ENCODE results near the gene XYLT1. TPM values are rescaled to one million over a fixed set of nuclear protein-coding genes. Genes with fewer than 3 reads are reported as not detected.
"Not testable (repeated sequence)": the region's sequence is repeated elsewhere in the genome, so short reads cannot be mapped to it uniquely, and the experiment has no call there.

Gene XYLT1
- total RNA-seq, 2 donors from 2014 or later: 32.4 to 33.1 TPM

- intact Hi-C loops (cut with DNase I): loop anchor here in 1 of 2 donors (10.0 kb wide), 1 partner anchor 113 kb away; no protein-coding TSS in a partner anchor
- DNase-seq (ENCODE audit: low spot score): peak; percentile 60
Measured at GRCh38 chr16:17351441-17352035, 119.2 kb downstream of the XYLT1 start.

GRCh38 chr16:17350207-17350606 lies 120.6 kb downstream of the XYLT1 start:
- peak; percentile 80 for DNase-seq (ENCODE audit: low spot score)

GRCh38 chr16:17348826-17349225 lies 121.9 kb downstream of the XYLT1 start:
- intact Hi-C loops (cut with DNase I): loop anchor here in 1 of 2 donors (10.0 kb wide), 1 partner anchor 116 kb away; no protein-coding TSS in a partner anchor
- peak; percentile 64 for DNase-seq (ENCODE audit: low spot score)

More at GRCh38 chr16:17350207-17350606, 120.6 kb downstream of the XYLT1 start:
- intact Hi-C loops (cut with DNase I): loop anchor here in 1 of 2 donors (10.0 kb wide), 1 partner anchor 115 kb away; no protein-coding TSS in a partner anchor

GRCh38 chr16:17348042-17348783 lies 122.5 kb downstream of the XYLT1 start:
- intact Hi-C loops (cut with DNase I): loop anchor here in 1 of 2 donors (10.0 kb wide), 1 partner anchor 117 kb away; no protein-coding TSS in a partner anchor
- peak; percentile 38 for DNase-seq (ENCODE audit: low spot score)

- peak; percentile 63 for DNase-seq (ENCODE audit: low spot score)
- intact Hi-C loops (cut with DNase I): loop anchor here in 1 of 2 donors (10.0 kb wide), 1 partner anchor 117 kb away; no protein-coding TSS in a partner anchor
Measured at GRCh38 chr16:17347624-17348023, 123.1 kb downstream of the XYLT1 start.

GRCh38 chr16:17346621-17347569 lies 123.9 kb downstream of the XYLT1 start:
- intact Hi-C loops (cut with DNase I): loop anchor here in 1 of 2 donors (10.0 kb wide), 1 partner anchor 118 kb away; no protein-coding TSS in a partner anchor
- no peak for DNase-seq (ENCODE audit: low spot score)

- peak; percentile 87 for DNase-seq (ENCODE audit: low spot score)
- intact Hi-C loops (cut with DNase I): loop anchor here in 1 of 2 donors (10.0 kb wide), 1 partner anchor 120 kb away; no protein-coding TSS in a partner anchor
Measured at GRCh38 chr16:17345043-17345442, 125.7 kb downstream of the XYLT1 start.

GRCh38 chr16:17343728-17344127 lies 127.0 kb downstream of the XYLT1 start:
- DNase-seq (ENCODE audit: low spot score): no peak
- intact Hi-C loops (cut with DNase I): loop anchor here in 1 of 2 donors (10.0 kb wide), 1 partner anchor 121 kb away; no protein-coding TSS in a partner anchor

- intact Hi-C loops (cut with DNase I): loop anchor here in 1 of 2 donors (10.0 kb wide), 1 partner anchor 122 kb away; no protein-coding TSS in a partner anchor
- DNase-seq (ENCODE audit: low spot score): no peak
Measured at GRCh38 chr16:17343028-17343427, 127.7 kb downstream of the XYLT1 start.

- intact Hi-C loops (cut with DNase I): loop anchor here in 1 of 2 donors (10.0 kb wide), 1 partner anchor 123 kb away; no protein-coding TSS in a partner anchor
- no peak for DNase-seq (ENCODE audit: low spot score)
Measured at GRCh38 chr16:17342031-17342430, 128.7 kb downstream of the XYLT1 start.

- intact Hi-C loops (cut with DNase I): loop anchor here in 1 of 2 donors (10.0 kb wide), 1 partner anchor 124 kb away; no protein-coding TSS in a partner anchor
- no peak for DNase-seq (ENCODE audit: low spot score)
Measured at GRCh38 chr16:17340804-17341203, 130.0 kb downstream of the XYLT1 start.

- intact Hi-C loops (cut with DNase I): loop anchor here in 1 of 2 donors (10.0 kb wide), 1 partner anchor 125 kb away; no protein-coding TSS in a partner anchor
- DNase-seq (ENCODE audit: low spot score): no peak
Measured at GRCh38 chr16:17339764-17340541, 130.8 kb downstream of the XYLT1 start.

- intact Hi-C loops (cut with DNase I): no loop called here
- no peak for DNase-seq (ENCODE audit: low spot score)
Measured at GRCh38 chr16:17338244-17338643, 132.5 kb downstream of the XYLT1 start.

- intact Hi-C loops (cut with DNase I): no loop called here
- DNase-seq (ENCODE audit: low spot score): no peak
Measured at GRCh38 chr16:17336530-17336900, 134.2 kb downstream of the XYLT1 start.

- DNase-seq (ENCODE audit: low spot score): no peak
- intact Hi-C loops (cut with DNase I): no loop called here
Measured at GRCh38 chr16:17335826-17336529, 134.8 kb downstream of the XYLT1 start.

- intact Hi-C loops (cut with DNase I); DNase-seq (ENCODE audit: low spot score): not testable (repeated sequence)
Measured at GRCh38 chr16:17335406-17335805, 135.4 kb downstream of the XYLT1 start.

GRCh38 chr16:17334096-17334495 lies 136.7 kb downstream of the XYLT1 start:
- intact Hi-C loops (cut with DNase I): no loop called here
- no peak for DNase-seq (ENCODE audit: low spot score)
